Activated CD8-positive, alpha-beta T cell treated with anti-CD3 and anti-CD28 coated beads for 36 hours (primary cell): ENCODE results near the gene KIF1C. TPM values are rescaled to one million over a fixed set of nuclear protein-coding genes. Genes with fewer than 3 reads are reported as not detected.
"Not testable (repeated sequence)": the region's sequence is repeated elsewhere in the genome, so short reads cannot be mapped to it uniquely, and the experiment has no call there.

Experiments used
- ATAC-seq: fragments of 200-7000 bp; cut with Tn5 transposase; one replicate; pipeline ENCODE4 v1.10.0; 2021; ENCODE audit warnings: mild to moderate bottlenecking, moderate library complexity
- CTCF ChIA-PET: fragments of 350-600 bp; sonication (Branson Sonifier 250); formaldehyde crosslinking; loops from one replicate; lab custom pipeline; 2021; ENCODE audit warnings: antibody characterized with exemption; lab: Charles Lee
- POLR2A ChIA-PET: fragments of 350-600 bp; sonication (Branson Sonifier 250); formaldehyde crosslinking; loops from one replicate; lab custom pipeline; 2021; ENCODE audit warnings: antibody characterized with exemption; lab: Charles Lee
- DNase-seq: peaks from one replicate; pipeline ENCODE4 v3.0.0-alpha.2; 2020
- H3K27ac Mint-ChIP-seq: one replicate; pipeline ENCODE4 v1.8.0; 2021; ENCODE audit warnings: mild to moderate bottlenecking, mixed read lengths
- H3K27me3 Mint-ChIP-seq: one replicate; pipeline ENCODE4 v1.8.0; 2021; ENCODE audit warnings: mixed read lengths
- H3K36me3 Mint-ChIP-seq: one replicate; pipeline ENCODE4 v1.8.0; 2021; ENCODE audit warnings: low read depth, mixed read lengths
- H3K4me1 Mint-ChIP-seq: one replicate; pipeline ENCODE4 v1.8.0; 2021; ENCODE audit warnings: low read depth, mixed read lengths
- H3K4me3 Mint-ChIP-seq: one replicate; pipeline ENCODE4 v1.8.0; 2021; ENCODE audit warnings: mild to moderate bottlenecking, moderate library complexity, mixed read lengths
- H3K9me3 Mint-ChIP-seq: one replicate; pipeline ENCODE4 v1.8.0; 2021; ENCODE audit warnings: mixed read lengths
- CTCF ChIP-seq: fragments of 200-600 bp; IDR thresholded peaks from one replicate; pipeline ENCODE4 v1.8.0; 2022; ENCODE audit warnings: antibody characterized with exemption, mild to moderate bottlenecking
- intact Hi-C: fragments of 100-400 bp; cut with micrococcal nuclease; formaldehyde crosslinking; loops from one replicate; pipeline ENCODE4 v1.10.0; 2022
- microRNA-seq: library from miRNA; unstranded; fragments of <30 nt; microRNA quantifications from one replicate; pipeline ENCODE4 v1.2.0, GENCODE V29; 2022; ENCODE audit warnings: borderline microRNAs expressed, borderline replicate concordance
- total RNA-seq, 2 experiments: library from RNA; stranded (reverse); gene quantifications; one replicate each; pipeline ENCODE4 v1.2.3, GENCODE V29; 2021

KIF1C gene
- total RNA-seq, 2 experiments from 2014 or later, result 35.7 to 37.4 TPM

- DNase-seq, result no peak
- no peak for TF ChIP-seq CTCF
- Mint-ChIP-seq H3K36me3 (no peaks in the 10 kb centered on the region), H3K27ac (no peak overlapping the region), H3K9me3 (no peaks in the 10 kb centered on the region), H3K4me1 (no peaks in the 10 kb centered on the region), H3K4me3 (no peak overlapping the region), H3K27me3 (no peaks in the 10 kb centered on the region)
- POLR2A ChIA-PET, result interaction anchor here (0.6 kb wide), 1 partner anchor 41 kb away, joined by 3 read pairs; no protein-coding TSS in a partner anchor
- intact Hi-C loops, result loop anchor here (10.0 kb wide), 1 partner anchor 163 kb away; the partner anchor contains the start of gene CHRNE
- no peak for ATAC-seq
- CTCF ChIA-PET, result interaction anchor here (1.1 to 1.3 kb wide), 3 partner anchors 36 to 159 kb away, joined by 3 to 4 read pairs (median 3); no protein-coding TSS in a partner anchor
These were observed 70.5 kb downstream of the KIF1C start for GRCh38 chr17:5068236-5068635.

GRCh38 chr17:5069724-5070123 lies 72.0 kb downstream of the KIF1C start:
- Mint-ChIP-seq H3K9me3 (no peaks in the 10 kb centered on the region), H3K36me3 (no peaks in the 10 kb centered on the region), H3K4me3 (no peak overlapping the region), H3K27ac (no peak overlapping the region), H3K27me3 (no peaks in the 10 kb centered on the region), H3K4me1 (no peaks in the 10 kb centered on the region)
- CTCF ChIA-PET, result interaction anchor here (0.8 kb wide), 1 partner anchor 161 kb away, joined by 3 read pairs; no protein-coding TSS in a partner anchor
- TF ChIP-seq CTCF, result no peak
- intact Hi-C loops, result loop anchor here (10.0 kb wide), 1 partner anchor 165 kb away; the partner anchor contains the start of gene CHRNE
- POLR2A ChIA-PET, result no interaction called here
- ATAC-seq (no peak), DNase-seq (no peak)

- CTCF ChIA-PET, H3K36me3 Mint-ChIP-seq, intact Hi-C loops, H3K9me3 Mint-ChIP-seq, H3K27ac Mint-ChIP-seq, ATAC-seq, H3K27me3 Mint-ChIP-seq, DNase-seq, H3K4me3 Mint-ChIP-seq: not testable (repeated sequence)
- H3K4me1 Mint-ChIP-seq, result peaks cover 22% of the 10 kb centered on the region
- POLR2A ChIA-PET, result interaction anchor here (0.7 kb wide), 1 partner anchor 1542 kb away, joined by 4 read pairs; no protein-coding TSS in a partner anchor
These were observed 77.7 kb downstream of the KIF1C start for GRCh38 chr17:5075472-5075871.

- ChIA-PET CTCF (interaction anchor here (1.4 to 1.5 kb wide), 2 partner anchors 15 to 46 kb away, joined by 4 to 5 read pairs; no protein-coding TSS in a partner anchor), POLR2A (interaction anchor here (0.7 to 2.4 kb wide), 4 partner anchors 12 to 140 kb away, joined by 3 to 12 read pairs (median 3); no protein-coding TSS in a partner anchor)
- ATAC-seq, DNase-seq, H3K9me3 Mint-ChIP-seq, intact Hi-C loops, H3K27me3 Mint-ChIP-seq: not testable (repeated sequence)
- peaks cover 14% of the 10 kb centered on the region for H3K36me3 Mint-ChIP-seq
- H3K27ac Mint-ChIP-seq, result peak overlapping the region; percentile 85
- H3K4me1 Mint-ChIP-seq, result peaks cover 28% of the 10 kb centered on the region
- peak overlapping the region; percentile 73 for H3K4me3 Mint-ChIP-seq
These were observed 79.5 kb downstream of the KIF1C start for GRCh38 chr17:5077275-5077674.

GRCh38 chr17:5077781-5078105 lies 80.0 kb downstream of the KIF1C start:
- Mint-ChIP-seq H3K9me3 (peaks cover under 1% of the 10 kb centered on the region), H3K36me3 (peaks cover 18% of the 10 kb centered on the region), H3K4me3 (peak overlapping the region; percentile 73), H3K27ac (peak overlapping the region; percentile 85), H3K4me1 (peaks cover 28% of the 10 kb centered on the region), H3K27me3 (no peaks in the 10 kb centered on the region)
- ATAC-seq (no peak), DNase-seq (no peak)
- POLR2A ChIA-PET, result interaction anchor here (0.7 to 2.4 kb wide), 4 partner anchors 12 to 141 kb away, joined by 3 to 12 read pairs (median 3); no protein-coding TSS in a partner anchor
- intact Hi-C loops, result no loop called here
- no peak for TF ChIP-seq CTCF
- CTCF ChIA-PET, result interaction anchor here (1.4 to 1.5 kb wide), 2 partner anchors 16 to 47 kb away, joined by 4 to 5 read pairs; no protein-coding TSS in a partner anchor

Small RNAs within 50 kb of the gene (microRNA-seq; reads per million reads assigned to microRNA genes)
- gene MIR6864, result not detected
- not detected for gene MIR6865

Other genes with a start within 250 kb of the KIF1C start
- gene TM4SF5, start 226.1 kb upstream of the KIF1C start, total RNA-seq, result not detected
- gene VMO1, start 211.6 kb upstream of the KIF1C start, total RNA-seq, result not detected
- not detected for gene GLTPD2, start 209.0 kb upstream of the KIF1C start, total RNA-seq
- 100 to 1,000 TPM; 131 to 139 TPM for gene PSMB6, start 201.8 kb upstream of the KIF1C start, total RNA-seq
- gene PLD2, start 190.8 kb upstream of the KIF1C start, total RNA-seq, result 1 to 10 TPM; 6.2 to 6.8 TPM
- gene MINK1, start 164.6 kb upstream of the KIF1C start, total RNA-seq, result 10 to 100 TPM; 50.8 to 51.5 TPM
- 1 to 10 TPM; 3.0 to 3.6 TPM for gene C17orf107, start 98.4 kb upstream of the KIF1C start, total RNA-seq
- gene CHRNE, start 94.9 kb upstream of the KIF1C start, total RNA-seq, result under 1 TPM; 0.45 to 0.78 TPM
- gene GP1BA, start 65.7 kb upstream of the KIF1C start, total RNA-seq, result not detected
- gene SLC25A11, start 57.9 kb upstream of the KIF1C start, total RNA-seq, result 10 to 100 TPM; 80.8 to 87.0 TPM
- gene RNF167, start 57.7 kb upstream of the KIF1C start, total RNA-seq, result 100 to 1,000 TPM; 144 to 152 TPM
- 1,000 to 10,000 TPM; 1,726 to 1,759 TPM for gene PFN1, start 49.4 kb upstream of the KIF1C start, total RNA-seq
- 10 to 100 TPM; 31.3 to 34.0 TPM for gene ENO3, start 46.8 kb upstream of the KIF1C start, total RNA-seq
- gene SPAG7, start 30.1 kb upstream of the KIF1C start, total RNA-seq, result 10 to 100 TPM; 62.7 to 62.9 TPM
- gene CAMTA2, start 10.3 kb upstream of the KIF1C start, total RNA-seq, result 10 to 100 TPM; 91.5 to 99.0 TPM
- under 1 TPM in 1 of 2 experiments, not detected in 1; 0.63 TPM for gene INCA1, start 428 bp upstream of the KIF1C start, total RNA-seq
- under 1 TPM; 0.13 to 0.14 TPM for gene SLC52A1, start 37.5 kb downstream of the KIF1C start, total RNA-seq
- 1 to 10 TPM; 1.5 to 1.9 TPM for gene ZFP3, start 80.5 kb downstream of the KIF1C start, total RNA-seq
- gene ZNF232, start 113.9 kb downstream of the KIF1C start, total RNA-seq, result 10 to 100 TPM; 16.5 to 19.3 TPM
- under 1 TPM; 0.04 to 0.07 TPM for gene USP6, start 118.1 kb downstream of the KIF1C start, total RNA-seq
- 1 to 10 TPM; 7.7 to 8.7 TPM for gene ZNF594, start 193.9 kb downstream of the KIF1C start, total RNA-seq
- under 1 TPM; 0.13 to 0.54 TPM for gene SCIMP, start 236.9 kb downstream of the KIF1C start, total RNA-seq